Activated CD8-positive, alpha-beta T cell treated with anti-CD3 and anti-CD28 coated beads for 36 hours (primary cell): ENCODE data around the gene TMED8. TPM values are rescaled to one million over a fixed set of nuclear protein-coding genes. Genes with fewer than 3 reads are reported as not detected.

Experiments used
- ATAC-seq: fragments of 200-7000 bp; cut with Tn5 transposase; one replicate; pipeline ENCODE4 v1.10.0; 2021; ENCODE audit warnings: mild to moderate bottlenecking, moderate library complexity
- CTCF ChIA-PET: fragments of 350-600 bp; sonication (Branson Sonifier 250); formaldehyde crosslinking; loops from one replicate; lab custom pipeline; 2021; ENCODE audit warnings: antibody characterized with exemption; lab: Charles Lee
- POLR2A ChIA-PET: fragments of 350-600 bp; sonication (Branson Sonifier 250); formaldehyde crosslinking; loops from one replicate; lab custom pipeline; 2021; ENCODE audit warnings: antibody characterized with exemption; lab: Charles Lee
- DNase-seq: peaks from one replicate; pipeline ENCODE4 v3.0.0-alpha.2; 2020
- H3K27ac Mint-ChIP-seq: one replicate; pipeline ENCODE4 v1.8.0; 2021; ENCODE audit warnings: mild to moderate bottlenecking, mixed read lengths
- H3K27me3 Mint-ChIP-seq: one replicate; pipeline ENCODE4 v1.8.0; 2021; ENCODE audit warnings: mixed read lengths
- H3K36me3 Mint-ChIP-seq: one replicate; pipeline ENCODE4 v1.8.0; 2021; ENCODE audit warnings: low read depth, mixed read lengths
- H3K4me1 Mint-ChIP-seq: one replicate; pipeline ENCODE4 v1.8.0; 2021; ENCODE audit warnings: low read depth, mixed read lengths
- H3K4me3 Mint-ChIP-seq: one replicate; pipeline ENCODE4 v1.8.0; 2021; ENCODE audit warnings: mild to moderate bottlenecking, moderate library complexity, mixed read lengths
- H3K9me3 Mint-ChIP-seq: one replicate; pipeline ENCODE4 v1.8.0; 2021; ENCODE audit warnings: mixed read lengths
- intact Hi-C: fragments of 100-400 bp; cut with micrococcal nuclease; formaldehyde crosslinking; loops from one replicate; pipeline ENCODE4 v1.10.0; 2022
- total RNA-seq, 2 experiments: library from RNA; stranded (reverse); gene quantifications; one replicate each; pipeline ENCODE4 v1.2.3, GENCODE V29; 2021
- TF ChIP-seq, protein P1 (sequence below): fragments of 200-600 bp; IDR thresholded peaks from one replicate; pipeline ENCODE4 v1.8.0; 2022; ENCODE audit warnings: antibody characterized with exemption, mild to moderate bottlenecking

TMED8 gene
- total RNA-seq, 2 experiments from 2014 or later = 25.0 to 25.4 TPM

DNA sequence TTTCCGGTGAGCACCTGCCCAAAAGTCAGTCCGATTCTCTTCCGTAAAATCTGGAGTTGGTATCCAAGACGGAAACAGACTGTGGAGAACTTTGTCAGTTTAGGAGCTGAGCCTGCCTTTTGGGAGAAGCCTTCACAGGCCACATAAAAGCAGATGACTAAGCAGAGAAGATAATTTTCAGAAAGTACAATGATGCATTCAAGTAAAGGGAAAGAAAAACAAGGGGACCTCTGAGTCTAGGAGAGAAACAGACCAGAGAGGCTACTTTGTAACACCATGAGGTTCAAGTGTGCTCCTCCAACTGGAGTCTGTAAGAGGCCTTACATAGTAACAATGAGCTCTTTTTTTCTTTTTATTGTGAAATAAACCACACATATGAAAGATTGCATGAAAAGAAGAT lies 21.1 kb downstream of the TMED8 start:
- Mint-ChIP-seq H3K27ac (no peak overlapping the region), H3K4me1 (peaks cover 8% of the 10 kb centered on the region), H3K36me3 (peaks cover 5% of the 10 kb centered on the region), H3K27me3 (no peaks in the 10 kb centered on the region), H3K4me3 (no peak overlapping the region), H3K9me3 (no peaks in the 10 kb centered on the region)
- TF ChIP-seq, protein P1, sequence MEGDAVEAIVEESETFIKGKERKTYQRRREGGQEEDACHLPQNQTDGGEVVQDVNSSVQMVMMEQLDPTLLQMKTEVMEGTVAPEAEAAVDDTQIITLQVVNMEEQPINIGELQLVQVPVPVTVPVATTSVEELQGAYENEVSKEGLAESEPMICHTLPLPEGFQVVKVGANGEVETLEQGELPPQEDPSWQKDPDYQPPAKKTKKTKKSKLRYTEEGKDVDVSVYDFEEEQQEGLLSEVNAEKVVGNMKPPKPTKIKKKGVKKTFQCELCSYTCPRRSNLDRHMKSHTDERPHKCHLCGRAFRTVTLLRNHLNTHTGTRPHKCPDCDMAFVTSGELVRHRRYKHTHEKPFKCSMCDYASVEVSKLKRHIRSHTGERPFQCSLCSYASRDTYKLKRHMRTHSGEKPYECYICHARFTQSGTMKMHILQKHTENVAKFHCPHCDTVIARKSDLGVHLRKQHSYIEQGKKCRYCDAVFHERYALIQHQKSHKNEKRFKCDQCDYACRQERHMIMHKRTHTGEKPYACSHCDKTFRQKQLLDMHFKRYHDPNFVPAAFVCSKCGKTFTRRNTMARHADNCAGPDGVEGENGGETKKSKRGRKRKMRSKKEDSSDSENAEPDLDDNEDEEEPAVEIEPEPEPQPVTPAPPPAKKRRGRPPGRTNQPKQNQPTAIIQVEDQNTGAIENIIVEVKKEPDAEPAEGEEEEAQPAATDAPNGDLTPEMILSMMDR = no peak
- CTCF ChIA-PET = interaction anchor here (1.1 kb wide), 1 partner anchor 83 kb away, joined by 3 read pairs; no protein-coding TSS in a partner anchor
- DNase-seq = no peak
- no peak for ATAC-seq
- POLR2A ChIA-PET = no interaction called here
- intact Hi-C loops = no loop called here

DNA sequence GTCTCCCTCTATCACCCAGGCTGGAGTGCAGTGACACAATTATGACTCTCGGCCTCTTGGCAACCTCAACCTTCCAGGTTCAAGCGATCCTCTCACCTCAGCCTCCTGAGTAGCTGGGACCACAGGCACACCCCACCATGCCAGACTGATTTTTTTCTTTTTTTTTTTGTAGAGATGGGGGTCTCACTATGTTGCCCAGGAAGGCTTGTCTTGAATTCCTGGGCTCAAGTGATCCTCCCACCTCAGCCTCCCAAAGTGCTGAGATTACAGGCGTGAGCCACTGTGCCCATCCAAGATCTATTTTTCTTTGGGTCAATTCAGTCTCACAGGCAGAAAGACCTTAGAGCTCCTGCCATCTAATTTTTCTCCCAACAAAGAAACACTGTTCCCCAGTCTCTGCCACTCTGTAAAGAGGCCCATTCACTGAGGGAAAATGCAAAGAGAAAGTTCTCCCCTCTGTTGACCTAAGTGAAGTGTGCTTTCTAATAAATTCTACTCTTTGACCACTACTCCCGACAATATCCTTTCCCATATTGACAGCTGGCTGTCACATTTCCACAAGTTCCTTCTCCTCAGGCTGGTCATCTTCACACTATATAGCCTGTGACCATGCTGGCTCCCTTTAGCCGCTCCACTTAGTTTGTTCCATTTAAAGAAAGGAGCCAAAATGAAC lies 23.3 kb downstream of the TMED8 start:
- Mint-ChIP-seq H3K4me1 (no peaks in the 10 kb centered on the region), H3K4me3 (no peak overlapping the region), H3K27me3 (no peaks in the 10 kb centered on the region), H3K36me3 (peaks cover 17% of the 10 kb centered on the region), H3K27ac (no peak overlapping the region), H3K9me3 (no peaks in the 10 kb centered on the region)
- ATAC-seq (no peak), DNase-seq (no peak)
- intact Hi-C loops = no loop called here
- POLR2A ChIA-PET = no interaction called here
- TF ChIP-seq, protein P1 = no peak
- CTCF ChIA-PET = no interaction called here

DNA sequence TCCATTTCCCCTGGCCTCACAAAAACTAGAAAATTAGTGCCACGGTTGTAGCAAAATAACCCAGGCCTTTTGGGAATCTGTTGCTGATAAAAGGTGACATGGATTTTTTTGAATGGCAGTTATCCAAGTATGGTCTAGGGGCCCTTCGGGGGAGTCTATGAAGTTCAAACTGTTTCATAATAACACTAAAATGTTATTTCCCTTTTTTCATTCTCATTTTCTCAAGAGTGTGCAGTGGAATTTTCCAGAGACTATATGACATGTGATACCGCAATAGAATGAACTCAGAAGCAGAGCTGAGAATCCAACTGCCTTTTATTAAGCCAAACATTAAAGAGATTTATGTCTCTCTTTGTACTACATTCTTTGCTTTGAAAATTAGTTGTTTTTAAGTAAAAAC lies 29.1 kb downstream of the TMED8 start:
- H3K27me3 Mint-ChIP-seq = no peaks in the 10 kb centered on the region
- H3K27ac Mint-ChIP-seq = no peak overlapping the region
- TF ChIP-seq, protein P1 = no peak
- CTCF ChIA-PET = no interaction called here
- ATAC-seq (no peak), DNase-seq (no peak)
- H3K9me3 Mint-ChIP-seq = no peaks in the 10 kb centered on the region
- POLR2A ChIA-PET = no interaction called here
- H3K4me3 Mint-ChIP-seq = no peak overlapping the region
- H3K4me1 Mint-ChIP-seq = no peaks in the 10 kb centered on the region
- peaks cover 17% of the 10 kb centered on the region for H3K36me3 Mint-ChIP-seq
- intact Hi-C loops = no loop called here

DNA sequence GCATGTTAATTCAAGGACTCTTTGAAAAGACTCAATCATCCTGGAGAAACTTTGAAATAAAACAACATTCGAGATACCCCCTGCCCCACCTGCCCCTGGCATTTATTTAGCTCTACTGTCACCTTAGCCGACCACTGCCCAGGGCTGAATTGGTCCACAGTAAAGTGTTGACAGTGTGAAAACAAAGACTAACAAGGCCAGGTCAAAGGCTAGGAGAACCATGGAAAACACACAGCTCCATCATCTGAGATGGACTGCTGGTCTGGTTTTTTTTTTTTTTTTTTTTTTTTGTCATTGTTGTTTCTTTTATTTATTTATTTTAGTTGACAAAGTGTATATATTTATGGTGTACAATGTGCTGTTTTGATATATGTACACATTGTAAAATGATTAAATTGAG lies 30.4 kb downstream of the TMED8 start:
- Mint-ChIP-seq H3K4me3 (no peak overlapping the region), H3K9me3 (no peaks in the 10 kb centered on the region), H3K27ac (no peak overlapping the region), H3K4me1 (no peaks in the 10 kb centered on the region), H3K27me3 (no peaks in the 10 kb centered on the region), H3K36me3 (peaks cover 19% of the 10 kb centered on the region)
- DNase-seq (no peak), ATAC-seq (no peak)
- POLR2A ChIA-PET = no interaction called here
- CTCF ChIA-PET = no interaction called here
- TF ChIP-seq, protein P1 = no peak
- intact Hi-C loops = no loop called here

DNA sequence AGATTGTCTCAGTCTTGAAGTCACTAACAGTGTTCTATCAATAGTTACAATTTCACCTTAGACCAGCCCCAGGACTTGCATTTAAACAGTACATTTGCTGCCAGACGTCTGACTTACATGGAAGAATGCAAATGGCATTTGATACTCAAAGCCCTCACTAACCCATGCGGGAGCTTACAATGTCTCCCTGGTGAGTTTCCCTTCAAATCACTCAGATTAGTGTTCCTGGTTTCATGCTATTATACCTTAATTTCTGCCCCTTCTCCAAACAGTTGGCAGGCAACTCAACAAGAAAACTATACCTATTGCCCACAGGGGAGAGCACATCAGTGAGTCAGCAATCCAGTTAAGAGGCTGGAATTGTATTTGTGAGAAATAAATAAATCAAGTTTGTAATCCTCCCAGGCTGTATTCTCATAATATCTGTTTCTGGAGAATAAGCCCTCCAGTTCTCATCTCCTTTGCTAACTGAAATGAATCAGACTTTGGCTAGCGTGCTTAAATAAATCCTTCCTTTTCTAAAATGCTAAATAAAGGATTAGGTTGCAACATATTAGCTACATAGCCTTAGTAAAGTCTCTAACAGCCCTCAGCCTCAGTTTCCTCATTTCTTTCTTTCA lies 32.4 kb downstream of the TMED8 start:
- no peak for ATAC-seq
- intact Hi-C loops = no loop called here
- CTCF ChIA-PET = no interaction called here

More for the DNA sequence above, 32.4 kb downstream of the TMED8 start:
- H3K36me3 Mint-ChIP-seq = peaks cover 6% of the 10 kb centered on the region
- POLR2A ChIA-PET = no interaction called here
- TF ChIP-seq, protein P1 = no peak
- H3K9me3 Mint-ChIP-seq = no peaks in the 10 kb centered on the region
- H3K27ac Mint-ChIP-seq = no peak overlapping the region
- no peaks in the 10 kb centered on the region for H3K4me1 Mint-ChIP-seq
- no peak for DNase-seq
- no peaks in the 10 kb centered on the region for H3K27me3 Mint-ChIP-seq
- no peak overlapping the region for H3K4me3 Mint-ChIP-seq
